Astrocyte (in vitro differentiated cells and primary cell): ENCODE results near the gene GFM1. TPM values are rescaled to one million over a fixed set of nuclear protein-coding genes. Genes with fewer than 3 reads are reported as not detected.

Experiments used
- DNase-seq: peaks from one replicate; pipeline ENCODE4 v3.0.0-alpha.2; 2010; ENCODE audit warnings: low read depth
- FAIRE-seq: peaks from 2 replicates; lab custom pipeline; 2011; peaks lifted over from hg19 to GRCh38; lab: Jason Lieb, UNC
- H2AFZ ChIP-seq: 2 replicates; pipeline ENCODE4 v1.6.0; 2012; ENCODE audit warnings: low read depth, low read length, inconsistent platforms
- H3K27ac ChIP-seq: 2 replicates; pipeline ENCODE4 v1.5.1; 2011; ENCODE audit warnings: low read depth, low read length, inconsistent platforms
- H3K27me3 ChIP-seq: 2 replicates; pipeline ENCODE4 v1.6.0; 2011; ENCODE audit warnings: low read length, inconsistent platforms; ENCODE audit not compliant: insufficient read depth
- H3K36me3 ChIP-seq: 2 replicates; pipeline ENCODE4 v1.5.1; 2011; ENCODE audit warnings: low read length, inconsistent platforms; ENCODE audit not compliant: insufficient read depth
- H3K4me1 ChIP-seq: 2 replicates; pipeline ENCODE4 v1.5.1; 2011; ENCODE audit warnings: low read length, inconsistent platforms; ENCODE audit not compliant: insufficient read depth
- H3K4me2 ChIP-seq: 2 replicates; pipeline ENCODE4 v1.6.0; 2012; ENCODE audit warnings: low read length, inconsistent platforms
- H3K4me3 ChIP-seq: 2 replicates; pipeline ENCODE4 v1.5.1; 2011; ENCODE audit warnings: low read depth, mild to moderate bottlenecking, low read length, inconsistent platforms; ENCODE audit not compliant: insufficient read depth
- H3K79me2 ChIP-seq: 2 replicates; pipeline ENCODE4 v1.6.0; 2012; ENCODE audit warnings: mild to moderate bottlenecking, low read length, inconsistent platforms; ENCODE audit not compliant: insufficient read depth
- H3K9ac ChIP-seq: 2 replicates; pipeline ENCODE4 v1.6.0; 2012; ENCODE audit warnings: mild to moderate bottlenecking, low read length, inconsistent platforms
- H3K9me3 ChIP-seq: 2 replicates; pipeline ENCODE4 v1.5.1; 2012; ENCODE audit warnings: low read depth, mild to moderate bottlenecking, low read length, inconsistent platforms; ENCODE audit not compliant: insufficient read depth
- H4K20me1 ChIP-seq: 2 replicates; pipeline ENCODE4 v1.6.0; 2012; ENCODE audit warnings: low read length, inconsistent platforms; ENCODE audit not compliant: insufficient read depth
- H3K27ac Mint-ChIP-seq: one replicate; pipeline ENCODE4 v1.8.0; 2021; ENCODE audit warnings: mild to moderate bottlenecking, mixed read lengths; ENCODE audit not compliant: unreplicated experiment
- H3K27me3 Mint-ChIP-seq: one replicate; pipeline ENCODE4 v1.8.0; 2021; ENCODE audit warnings: low read depth, mixed read lengths; ENCODE audit not compliant: unreplicated experiment
- H3K36me3 Mint-ChIP-seq: one replicate; pipeline ENCODE4 v1.8.0; 2021; ENCODE audit warnings: low read depth, mixed read lengths; ENCODE audit not compliant: unreplicated experiment
- H3K4me1 Mint-ChIP-seq: one replicate; pipeline ENCODE4 v1.8.0; 2021; ENCODE audit warnings: low read depth, mixed read lengths; ENCODE audit not compliant: unreplicated experiment
- H3K4me3 Mint-ChIP-seq: one replicate; pipeline ENCODE4 v1.8.0; 2021; ENCODE audit warnings: mild to moderate bottlenecking, moderate library complexity, mixed read lengths; ENCODE audit not compliant: unreplicated experiment
- H3K9me3 Mint-ChIP-seq: one replicate; pipeline ENCODE4 v1.8.0; 2021; ENCODE audit warnings: mild to moderate bottlenecking, mixed read lengths; ENCODE audit not compliant: unreplicated experiment
- CTCF ChIP-seq: IDR thresholded peaks from 2 replicates; pipeline ENCODE4 v1.5.1; 2011; ENCODE audit warnings: low read depth, mild to moderate bottlenecking, inconsistent platforms, low read length, moderate library complexity; ENCODE audit not compliant: insufficient read depth
- EZH2 ChIP-seq: IDR thresholded peaks from 2 replicates; pipeline ENCODE4 v1.6.1; 2012; ENCODE audit warnings: mild to moderate bottlenecking, low read length, inconsistent platforms; ENCODE audit not compliant: insufficient read depth
- total RNA-seq: library from RNA; stranded (reverse); gene quantifications from 2 replicates; pipeline ENCODE4 v1.2.1, GENCODE V29; 2021

The GFM1 gene
- total RNA-seq, 1 donor from 2014 or later, result 32.6 TPM

- Histone ChIP-seq H3K9me3 (no peaks in the 10 kb centered on the region), H3K79me2 (peaks cover 1% of the 10 kb centered on the region), H3K4me3 (no peak overlapping the region), H3K27ac (peak overlapping the region; percentile 7), H3K4me1 (peaks cover 48% of the 10 kb centered on the region), H3K9ac (no peak overlapping the region), H3K36me3 (peaks cover 8% of the 10 kb centered on the region), H4K20me1 (no peaks in the 10 kb centered on the region), H2AFZ (no peak overlapping the region), H3K4me2 (no peak overlapping the region), H3K27me3 (no peaks in the 10 kb centered on the region)
- Mint-ChIP-seq H3K9me3 (peaks cover 4% of the 10 kb centered on the region), H3K36me3 (peaks cover 7% of the 10 kb centered on the region), H3K27me3 (no peaks in the 10 kb centered on the region), H3K4me3 (no peak overlapping the region), H3K27ac (peak overlapping the region; percentile 92), H3K4me1 (peaks cover 62% of the 10 kb centered on the region)
- peak; percentile 14 for DNase-seq
- TF ChIP-seq EZH2, result no peak
- FAIRE-seq, result peak; percentile 50
Observed at GRCh38 chr3:158710601-158711000, 66.3 kb downstream of the GFM1 start.

- Histone ChIP-seq H3K27ac (peak overlapping the region; percentile 45), H3K9me3 (no peaks in the 10 kb centered on the region), H3K4me1 (peaks cover 55% of the 10 kb centered on the region), H4K20me1 (no peaks in the 10 kb centered on the region), H3K9ac (no peak overlapping the region), H2AFZ (no peak overlapping the region), H3K4me3 (no peak overlapping the region), H3K36me3 (peaks cover 8% of the 10 kb centered on the region), H3K27me3 (no peaks in the 10 kb centered on the region), H3K4me2 (peak overlapping the region; percentile 18), H3K79me2 (peaks cover 4% of the 10 kb centered on the region)
- DNase-seq, result peak; percentile 95
- Mint-ChIP-seq H3K4me1 (peaks cover 73% of the 10 kb centered on the region), H3K36me3 (peaks cover 4% of the 10 kb centered on the region), H3K4me3 (peak overlapping the region; percentile 43), H3K27me3 (no peaks in the 10 kb centered on the region), H3K9me3 (peaks cover 2% of the 10 kb centered on the region), H3K27ac (peak overlapping the region; percentile 89)
- no peak for FAIRE-seq
- TF ChIP-seq EZH2 (no peak), CTCF (no peak)
Observed at GRCh38 chr3:158711886-158712285, 67.6 kb downstream of the GFM1 start.

- Histone ChIP-seq H3K4me2 (peak overlapping the region; percentile 2), H3K4me3 (no peak overlapping the region), H3K4me1 (peaks cover 61% of the 10 kb centered on the region), H3K27me3 (no peaks in the 10 kb centered on the region), H3K9me3 (no peaks in the 10 kb centered on the region), H2AFZ (no peak overlapping the region), H3K9ac (no peak overlapping the region), H3K79me2 (peaks cover 4% of the 10 kb centered on the region), H3K27ac (peak overlapping the region; percentile 45), H4K20me1 (no peaks in the 10 kb centered on the region), H3K36me3 (peaks cover 5% of the 10 kb centered on the region)
- DNase-seq, result no peak
- Mint-ChIP-seq H3K9me3 (peaks cover 2% of the 10 kb centered on the region), H3K36me3 (peaks cover under 1% of the 10 kb centered on the region), H3K4me3 (no peak overlapping the region), H3K27me3 (no peaks in the 10 kb centered on the region), H3K4me1 (peaks cover 78% of the 10 kb centered on the region), H3K27ac (peak overlapping the region; percentile 92)
- FAIRE-seq, result no peak
- TF ChIP-seq EZH2 (no peak), CTCF (no peak)
Observed at GRCh38 chr3:158712443-158712842, 68.1 kb downstream of the GFM1 start.
